Hair follicle dermal papilla cell (primary cell): ENCODE results near the gene SMIM28. TPM values are rescaled to one million over a fixed set of nuclear protein-coding genes. Genes with fewer than 3 reads are reported as not detected.

Source experiments
- small RNA-seq: library from RNA; depleted of rRNA; stranded (forward); fragments of <200 nt; gene quantifications from one replicate; pipeline ENCODE3, GENCODE V24; 2012
- total RNA-seq: library from RNA; depleted of rRNA; stranded (reverse); fragments of >200 nt; gene quantifications from 2 replicates; pipeline ENCODE4 v1.2.3, GENCODE V29; 2012

The SMIM28 gene
- not detected in 2 replicates for total RNA-seq

GRCh38 chr6:138377844-138378243 is at the start of gene SMIM28:
SMIM28 (plus strand) TSS chr6:138377905; CDS start chr6:138378073, 168 bp downstream.

GRCh38 chr6:138403801-138404665 is 26.3 kb downstream of the SMIM28 start, which contains the start of gene HEBP2:
HEBP2 (plus strand) TSS chr6:138404223; CDS start chr6:138404496, 273 bp downstream.

Small RNAs within 50 kb of the gene (small RNA-seq; reads per million reads assigned to genes)
- gene AL031003.1 = not detected

Other genes with a start within 250 kb of the SMIM28 start
- 1.5 and 1.7 TPM in 2 replicates for gene ARFGEF3, start 216.0 kb upstream of the SMIM28 start, total RNA-seq
- gene PBOV1, start 159.4 kb upstream of the SMIM28 start, total RNA-seq = not detected in 2 replicates
- 38.6 and 60.5 TPM in 2 replicates for gene HEBP2, start 26.3 kb downstream of the SMIM28 start, total RNA-seq
- 17.5 and 18.5 TPM in 2 replicates for gene NHSL1, start 121.6 kb downstream of the SMIM28 start, total RNA-seq